ENCODE data around the gene MAP2K3.

GRCh38 chr17:21284319-21285163 is at the start of gene MAP2K3:
- peak; percentile 82 to 95 for TF ChIP-seq POLR2AphosphoS5 (IDR thresholded peaks at IDR 0.05)
- TF ChIP-seq CTCF (IDR thresholded peaks at IDR 0.05): no peak
- TF ChIP-seq EP300 (IDR thresholded peaks at IDR 0.05): no peak
- peak; percentile 90 for TF ChIP-seq POLR2A (IDR thresholded peaks at IDR 0.05; ENCODE audit: low read depth)

All from esophagus muscularis mucosa (tissue), 4 donors.